Keratinocyte (primary cell): Measurements from ENCODE around the gene PPP4R2. TPM values are rescaled to one million over a fixed set of nuclear protein-coding genes. Genes with fewer than 3 reads are reported as not detected.

Source experiments
- DNase-seq: peaks from one replicate; pipeline ENCODE4 v3.0.0-alpha.2; 2011; ENCODE audit warnings: low read depth, missing footprints, low spot score
- FAIRE-seq: peaks from 2 replicates; lab custom pipeline; 2011; peaks lifted over from hg19 to GRCh38; lab: Jason Lieb, UNC
- H2AFZ ChIP-seq: 2 replicates; pipeline ENCODE4 v1.6.0; 2012; ENCODE audit warnings: low read length, control low read depth, inconsistent platforms; ENCODE audit not compliant: control insufficient read depth
- H3K27ac ChIP-seq: 2 replicates; pipeline ENCODE4 v1.5.1; 2011; ENCODE audit warnings: low read length; ENCODE audit not compliant: control insufficient read depth, insufficient read depth
- H3K27me3 ChIP-seq: 3 replicates; pipeline ENCODE4 v1.6.0; 2011; ENCODE audit warnings: low read length; ENCODE audit not compliant: control insufficient read depth, insufficient read depth; ENCODE audit errors: extremely low read depth
- H3K36me3 ChIP-seq, 2 experiments: 2 replicates in 1 of 2; 3 replicates in 1 of 2; pipeline ENCODE4 v1.5.1; 2011; ENCODE audit warnings: low read length in 2 of 2, mild to moderate bottlenecking in 1 of 2; ENCODE audit not compliant: control insufficient read depth in 2 of 2, insufficient read depth in 2 of 2; ENCODE audit errors: extremely low read depth in 1 of 2
- H3K4me1 ChIP-seq: 3 replicates; pipeline ENCODE4 v1.5.1; 2011; ENCODE audit warnings: low read length; ENCODE audit not compliant: control insufficient read depth, insufficient read depth; ENCODE audit errors: extremely low read depth
- H3K4me2 ChIP-seq: 3 replicates; pipeline ENCODE4 v1.6.0; 2011; ENCODE audit warnings: low read depth, low read length; ENCODE audit not compliant: control insufficient read depth, insufficient read depth; ENCODE audit errors: extremely low read depth
- H3K4me3 ChIP-seq, 3 experiments: fragments of 200-600 bp in 1 of 3; sonication (generic) in 1 of 3; 2 replicates in 2 of 3; 3 replicates in 1 of 3; pipeline ENCODE4 v1.5.1; 2011 to 2016; ENCODE audit warnings: low read length in 3 of 3, mild to moderate bottlenecking in 3 of 3, control low read depth in 2 of 3, inconsistent platforms in 1 of 3, low read depth in 1 of 3, mixed read lengths in 1 of 3, mixed run types in 1 of 3, moderate library complexity in 1 of 3; ENCODE audit not compliant: control insufficient read depth in 2 of 3, insufficient read depth in 2 of 3; ENCODE audit errors: extremely low read depth in 1 of 3
- H3K79me2 ChIP-seq: 2 replicates; pipeline ENCODE4 v1.6.0; 2012; ENCODE audit warnings: low read length; ENCODE audit not compliant: control insufficient read depth, insufficient read depth
- H3K9ac ChIP-seq: 3 replicates; pipeline ENCODE4 v1.6.0; 2011; ENCODE audit warnings: low read length; ENCODE audit not compliant: control insufficient read depth, insufficient read depth; ENCODE audit errors: extremely low read depth
- H3K9me1 ChIP-seq: 3 replicates; pipeline ENCODE4 v1.6.0; 2011; ENCODE audit warnings: low read length; ENCODE audit not compliant: control insufficient read depth, insufficient read depth; ENCODE audit errors: extremely low read depth
- H3K9me3 ChIP-seq: 2 replicates; pipeline ENCODE4 v1.5.1; 2012; ENCODE audit warnings: low read depth, low read length; ENCODE audit not compliant: control insufficient read depth
- H4K20me1 ChIP-seq: 3 replicates; pipeline ENCODE4 v1.6.0; 2011; ENCODE audit warnings: low read length; ENCODE audit not compliant: control insufficient read depth, insufficient read depth; ENCODE audit errors: extremely low read depth
- EZH2 ChIP-seq: IDR thresholded peaks from one replicate; pipeline ENCODE4 v1.6.1; 2012; ENCODE audit warnings: inconsistent platforms, mild to moderate bottlenecking, low read length, moderate library complexity
- dilution Hi-C: fragments of 300-500 bp; cut with MboI; formaldehyde crosslinking; loops from one replicate; pipeline ENCODE4 v1.7.0; 2020; ENCODE audit warnings: low sequenced_read_pairs; ENCODE audit not compliant: extremely low pct_ligation_motif_present
- polyA plus RNA-seq, 5 experiments: library from polyadenylated mRNA; depleted of rRNA in 3 of 5; stranded (reverse) in 3 of 5; stranded (forward) in 1 of 5; unstranded in 1 of 5; fragments of >200 nt; gene quantifications; 1 replicate in 1 of 5; 2 replicates in 3 of 5; 3 replicates in 1 of 5; pipeline versions ENCODE4 v1.2.1 to v1.2.3, GENCODE V29; 2011 to 2012; ENCODE audit warnings: missing spikeins in 2 of 5, low read depth in 1 of 5, low replicate concordance in 1 of 5
- TF ChIP-seq, protein P1 (sequence below), 3 experiments: IDR thresholded peaks in 1 of 3; conservative IDR thresholded peaks in 1 of 3; optimal IDR thresholded peaks in 1 of 3; 2 replicates in 2 of 3; 3 replicates in 1 of 3; pipeline versions ENCODE3 to v1.5.1; 2011; ENCODE audit warnings: low read length in 3 of 3, mild to moderate bottlenecking in 3 of 3, moderate library complexity in 2 of 3, control low read depth in 1 of 3, inconsistent platforms in 1 of 3; ENCODE audit not compliant: insufficient read depth in 2 of 3; ENCODE audit errors: extremely low read depth in 1 of 3

The PPP4R2 gene
- polyA plus RNA-seq, 1 donor (not counting 4 experiments of a cell fraction or from before 2014, with no cell fraction given) = 46.6 TPM

DNA sequence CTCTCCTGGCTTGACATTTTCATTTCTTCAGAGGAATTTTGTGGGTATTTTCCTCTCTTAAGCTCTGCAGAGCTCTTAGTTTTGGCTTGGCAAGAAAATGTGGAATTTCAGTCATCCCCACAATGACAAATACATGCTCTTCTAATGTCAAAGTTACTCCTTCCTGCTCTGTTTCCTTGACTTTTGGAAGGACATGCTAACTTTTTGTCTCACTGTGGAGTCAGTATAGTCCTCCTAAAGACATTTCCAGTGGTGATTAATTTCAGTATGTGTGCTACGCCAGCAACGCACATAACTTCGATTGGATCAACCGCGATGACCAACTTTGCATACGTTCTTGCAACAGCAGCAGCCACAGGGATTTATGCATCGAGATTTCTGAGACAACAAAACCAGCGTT, 78.2 kb downstream of the PPP4R2 start:
- H3K27me3 ChIP-seq = no peaks in the 10 kb centered on the region
- no peaks in the 10 kb centered on the region for H3K36me3 ChIP-seq
- dilution Hi-C loops = no loop called here
- no peaks in the 10 kb centered on the region for H3K9me1 ChIP-seq
- no peaks in the 10 kb centered on the region for H3K9me3 ChIP-seq
- FAIRE-seq (no peak), DNase-seq (no peak)
- TF ChIP-seq EZH2 = no peak
- TF ChIP-seq, protein P1, sequence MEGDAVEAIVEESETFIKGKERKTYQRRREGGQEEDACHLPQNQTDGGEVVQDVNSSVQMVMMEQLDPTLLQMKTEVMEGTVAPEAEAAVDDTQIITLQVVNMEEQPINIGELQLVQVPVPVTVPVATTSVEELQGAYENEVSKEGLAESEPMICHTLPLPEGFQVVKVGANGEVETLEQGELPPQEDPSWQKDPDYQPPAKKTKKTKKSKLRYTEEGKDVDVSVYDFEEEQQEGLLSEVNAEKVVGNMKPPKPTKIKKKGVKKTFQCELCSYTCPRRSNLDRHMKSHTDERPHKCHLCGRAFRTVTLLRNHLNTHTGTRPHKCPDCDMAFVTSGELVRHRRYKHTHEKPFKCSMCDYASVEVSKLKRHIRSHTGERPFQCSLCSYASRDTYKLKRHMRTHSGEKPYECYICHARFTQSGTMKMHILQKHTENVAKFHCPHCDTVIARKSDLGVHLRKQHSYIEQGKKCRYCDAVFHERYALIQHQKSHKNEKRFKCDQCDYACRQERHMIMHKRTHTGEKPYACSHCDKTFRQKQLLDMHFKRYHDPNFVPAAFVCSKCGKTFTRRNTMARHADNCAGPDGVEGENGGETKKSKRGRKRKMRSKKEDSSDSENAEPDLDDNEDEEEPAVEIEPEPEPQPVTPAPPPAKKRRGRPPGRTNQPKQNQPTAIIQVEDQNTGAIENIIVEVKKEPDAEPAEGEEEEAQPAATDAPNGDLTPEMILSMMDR (optimal IDR thresholded peaks at IDR 0.05 in 1 of 3, IDR thresholded peaks at IDR 0.05 in 1 of 3, conservative IDR thresholded peaks at IDR 0.05 in 1 of 3; ENCODE audit: extremely low read depth in 1 of 3, insufficient read depth in 2 of 3, low read length in 3 of 3) = no peak
- no peak overlapping the region for H3K27ac ChIP-seq
- H3K4me2 ChIP-seq = no peak overlapping the region
- no peak overlapping the region for H3K9ac ChIP-seq
- no peaks in the 10 kb centered on the region for H4K20me1 ChIP-seq
- H3K4me3 ChIP-seq = no peak overlapping the region
- H2AFZ ChIP-seq = no peak overlapping the region
- H3K79me2 ChIP-seq = no peaks in the 10 kb centered on the region
- H3K4me1 ChIP-seq = no peaks in the 10 kb centered on the region

- dilution Hi-C loops = no loop called here
- no peaks in the 10 kb centered on the region for H3K9me3 ChIP-seq
- H3K79me2 ChIP-seq = no peaks in the 10 kb centered on the region
- no peak overlapping the region for H3K4me3 ChIP-seq
- H3K36me3 ChIP-seq = no peaks in the 10 kb centered on the region
- DNase-seq = no peak
- no peaks in the 10 kb centered on the region for H3K27me3 ChIP-seq
- no peak overlapping the region for H3K4me2 ChIP-seq
- H2AFZ ChIP-seq = no peak overlapping the region
- no peak for TF ChIP-seq EZH2
- TF ChIP-seq, protein P1 (optimal IDR thresholded peaks at IDR 0.05 in 1 of 3, IDR thresholded peaks at IDR 0.05 in 1 of 3, conservative IDR thresholded peaks at IDR 0.05 in 1 of 3; ENCODE audit: extremely low read depth in 1 of 3, insufficient read depth in 2 of 3, low read length in 3 of 3) = no peak
- no peak overlapping the region for H3K27ac ChIP-seq
- FAIRE-seq = no peak
- no peaks in the 10 kb centered on the region for H3K4me1 ChIP-seq
- H3K9me1 ChIP-seq = no peaks in the 10 kb centered on the region
- no peak overlapping the region for H3K9ac ChIP-seq
- H4K20me1 ChIP-seq = no peaks in the 10 kb centered on the region
Observed at GRCh38 chr3:73080216-73080966, 83.8 kb downstream of the PPP4R2 start.
